ENCODE data around the gene TSPAN5.

DNA sequence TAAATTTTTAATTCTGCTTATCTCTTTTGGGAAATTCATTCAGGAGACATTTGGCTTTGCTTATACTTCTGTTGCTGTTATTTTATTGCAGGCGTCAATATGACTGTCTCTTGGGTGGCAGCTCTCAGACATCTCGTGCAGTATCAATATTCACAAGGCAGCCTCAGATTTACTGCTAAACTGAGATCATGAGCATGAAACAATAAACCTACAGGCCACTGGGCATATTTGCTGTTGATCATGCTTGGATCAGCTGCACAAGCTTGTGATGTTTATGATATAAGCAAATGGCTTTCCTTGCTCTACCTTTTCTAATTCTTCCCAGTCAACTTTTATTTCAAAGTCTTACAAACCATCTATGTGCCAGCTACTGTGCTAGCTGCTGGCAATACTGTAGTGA, 39.2 kb downstream of the TSPAN5 start:
- TF ChIP-seq, protein P1, sequence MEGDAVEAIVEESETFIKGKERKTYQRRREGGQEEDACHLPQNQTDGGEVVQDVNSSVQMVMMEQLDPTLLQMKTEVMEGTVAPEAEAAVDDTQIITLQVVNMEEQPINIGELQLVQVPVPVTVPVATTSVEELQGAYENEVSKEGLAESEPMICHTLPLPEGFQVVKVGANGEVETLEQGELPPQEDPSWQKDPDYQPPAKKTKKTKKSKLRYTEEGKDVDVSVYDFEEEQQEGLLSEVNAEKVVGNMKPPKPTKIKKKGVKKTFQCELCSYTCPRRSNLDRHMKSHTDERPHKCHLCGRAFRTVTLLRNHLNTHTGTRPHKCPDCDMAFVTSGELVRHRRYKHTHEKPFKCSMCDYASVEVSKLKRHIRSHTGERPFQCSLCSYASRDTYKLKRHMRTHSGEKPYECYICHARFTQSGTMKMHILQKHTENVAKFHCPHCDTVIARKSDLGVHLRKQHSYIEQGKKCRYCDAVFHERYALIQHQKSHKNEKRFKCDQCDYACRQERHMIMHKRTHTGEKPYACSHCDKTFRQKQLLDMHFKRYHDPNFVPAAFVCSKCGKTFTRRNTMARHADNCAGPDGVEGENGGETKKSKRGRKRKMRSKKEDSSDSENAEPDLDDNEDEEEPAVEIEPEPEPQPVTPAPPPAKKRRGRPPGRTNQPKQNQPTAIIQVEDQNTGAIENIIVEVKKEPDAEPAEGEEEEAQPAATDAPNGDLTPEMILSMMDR (IDR thresholded peaks at IDR 0.05) = no peak
- TF ChIP-seq POLR2A (IDR thresholded peaks at IDR 0.05) (no peak), EP300 (IDR thresholded peaks at IDR 0.05) (no peak), POLR2AphosphoS5 (IDR thresholded peaks at IDR 0.05) (no peak)

Data from suprapubic skin (tissue), 4 donors.